ENCODE results near the gene SERINC5.

The SERINC5 gene

GRCh38 chr5:80254767-80255430 is 949 bp downstream of the SERINC5 start:
- no peak for DNase-seq

GRCh38 chr5:80251636-80252035 is 4.2 kb downstream of the SERINC5 start:
- no peak for DNase-seq

GRCh38 chr5:80250801-80251200 is 5.0 kb downstream of the SERINC5 start:
- no peak for DNase-seq

GRCh38 chr5:80249901-80250300 is 5.9 kb downstream of the SERINC5 start:
- DNase-seq, result no peak

- DNase-seq, result no peak
Measured at GRCh38 chr5:80248378-80248777, 7.5 kb downstream of the SERINC5 start.

- peak; percentile 77 for DNase-seq
Measured at GRCh38 chr5:80246995-80247729, 8.7 kb downstream of the SERINC5 start.

- peak; percentile 24 for DNase-seq
Measured at GRCh38 chr5:80246001-80246758, 9.7 kb downstream of the SERINC5 start.

- DNase-seq, result no peak
Measured at GRCh38 chr5:80243567-80243966, 12.3 kb downstream of the SERINC5 start.

- DNase-seq, result no peak
Measured at GRCh38 chr5:80242849-80243248, 13.0 kb downstream of the SERINC5 start.

GRCh38 chr5:80240368-80240986 is 15.4 kb downstream of the SERINC5 start:
- no peak for DNase-seq

GRCh38 chr5:80239680-80240367 is 16.0 kb downstream of the SERINC5 start:
- DNase-seq, result no peak

- DNase-seq, result peak; percentile 57
Measured at GRCh38 chr5:80238778-80239679, 16.8 kb downstream of the SERINC5 start.

GRCh38 chr5:80238097-80238496 is 17.8 kb downstream of the SERINC5 start:
- DNase-seq, result peak; percentile 43

GRCh38 chr5:80237243-80237642 is 18.6 kb downstream of the SERINC5 start:
- no peak for DNase-seq

GRCh38 chr5:80234116-80234948 is 21.5 kb downstream of the SERINC5 start:
- DNase-seq, result no peak

GRCh38 chr5:80231693-80232092 is 24.2 kb downstream of the SERINC5 start:
- DNase-seq, result no peak

- DNase-seq, result peak; percentile 66
Measured at GRCh38 chr5:80231243-80231642, 24.6 kb downstream of the SERINC5 start.

GRCh38 chr5:80230269-80230992 is 25.4 kb downstream of the SERINC5 start:
- DNase-seq, result no peak

- DNase-seq, result no peak
Measured at GRCh38 chr5:80229902-80230255, 26.0 kb downstream of the SERINC5 start.
